CD4-positive, alpha-beta T cell treated with Interleukin-2 at 100 ng/mL for 4 hours (primary cell): Measurements from ENCODE around the gene MYO1B.

Experiments used
- DNase-seq: peaks from one replicate; pipeline ENCODE4 v3.0.0-alpha.2; 2020; ENCODE audit warnings: low spot score

The MYO1B gene

GRCh38 chr2:191322828-191323506, 77.8 kb downstream of the MYO1B start:
- DNase-seq: no peak

GRCh38 chr2:191325651-191326365, 80.6 kb downstream of the MYO1B start:
- DNase-seq: no peak

- DNase-seq: no peak
Observed at GRCh38 chr2:191327484-191327883, 82.3 kb downstream of the MYO1B start.

- DNase-seq: no peak
Observed at GRCh38 chr2:191328150-191328809, 83.1 kb downstream of the MYO1B start.

- DNase-seq: no peak
Observed at GRCh38 chr2:191329841-191330240, 84.6 kb downstream of the MYO1B start.

GRCh38 chr2:191333911-191334357, 88.7 kb downstream of the MYO1B start:
- DNase-seq: no peak

- no peak for DNase-seq
Observed at GRCh38 chr2:191335875-191336464, 90.8 kb downstream of the MYO1B start.

GRCh38 chr2:191341436-191341835, 96.2 kb downstream of the MYO1B start:
- no peak for DNase-seq

- no peak for DNase-seq
Observed at GRCh38 chr2:191343796-191344338, 98.7 kb downstream of the MYO1B start.

- no peak for DNase-seq
Observed at GRCh38 chr2:191345788-191346187, 100.6 kb downstream of the MYO1B start.

GRCh38 chr2:191347154-191347553, 102.0 kb downstream of the MYO1B start:
- DNase-seq: no peak

GRCh38 chr2:191347881-191348280, 102.7 kb downstream of the MYO1B start:
- no peak for DNase-seq

GRCh38 chr2:191349990-191350389, 104.8 kb downstream of the MYO1B start:
- no peak for DNase-seq

GRCh38 chr2:191350826-191351225, 105.6 kb downstream of the MYO1B start:
- DNase-seq: no peak

- no peak for DNase-seq
Observed at GRCh38 chr2:191351298-191351697, 106.1 kb downstream of the MYO1B start.

- no peak for DNase-seq
Observed at GRCh38 chr2:191351921-191352320, 106.7 kb downstream of the MYO1B start.

- DNase-seq: no peak
Observed at GRCh38 chr2:191352536-191352935, 107.3 kb downstream of the MYO1B start.

- no peak for DNase-seq
Observed at GRCh38 chr2:191355170-191355758, 110.1 kb downstream of the MYO1B start.

- no peak for DNase-seq
Observed at GRCh38 chr2:191357678-191358077, 112.5 kb downstream of the MYO1B start.

- no peak for DNase-seq
Observed at GRCh38 chr2:191358325-191359025, 113.3 kb downstream of the MYO1B start.

- DNase-seq: no peak
Observed at GRCh38 chr2:191359133-191359532, 113.9 kb downstream of the MYO1B start.
